ENCODE data around the gene PLCL2. TPM values are rescaled to one million over a fixed set of nuclear protein-coding genes. Genes with fewer than 3 reads are reported as not detected.
A peak's percentile ranks its signal among the peaks of the same experiment; 100 is the strongest.

PLCL2 gene
- total RNA-seq, 1 donor from 2014 or later: 26.4 TPM

GRCh38 chr3:16883723-16884083 lies 1.1 kb upstream of the PLCL2 start:
- H3K4me1 ChIP-seq: peaks cover 33% of the 10 kb centered on the region
- H4K20me1 ChIP-seq (ENCODE audit: low read depth): peaks cover 16% of the 10 kb centered on the region
- no peak overlapping the region for H3K27ac Mint-ChIP-seq
- no peak for TF ChIP-seq CTCF (IDR thresholded peaks at IDR 0.05)
- no peak for TF ChIP-seq EZH2phosphoT487 (IDR thresholded peaks at IDR 0.05)
- TF ChIP-seq EZH2 (IDR thresholded peaks at IDR 0.05): no peak
- peaks cover 37% of the 10 kb centered on the region for H3K79me2 ChIP-seq (ENCODE audit: low read depth)
- no peaks in the 10 kb centered on the region for H3K36me3 Mint-ChIP-seq
- no peaks in the 10 kb centered on the region for H3K9me3 ChIP-seq (ENCODE audit: low read depth)
- peaks cover 3% of the 10 kb centered on the region for H3K27me3 Mint-ChIP-seq (ENCODE audit: insufficient read depth, low read depth)
- H3K9me3 Mint-ChIP-seq: no peaks in the 10 kb centered on the region
- H3K9ac ChIP-seq: no peak overlapping the region
- H3K4me1 Mint-ChIP-seq: peaks cover 17% of the 10 kb centered on the region
- H3K4me2 ChIP-seq: peak overlapping the region; percentile 96
- no peak overlapping the region for H3K27ac ChIP-seq
- H3K36me3 ChIP-seq: no peaks in the 10 kb centered on the region
- H3K4me3 ChIP-seq: peak overlapping the region; percentile 88
- H2AFZ ChIP-seq (replicated peaks): peak overlapping the region; percentile 74
- peak overlapping the region; percentile 82 for H3K4me3 Mint-ChIP-seq
- H3F3A ChIP-seq (ENCODE audit: low read depth): peaks cover 23% of the 10 kb centered on the region
- H3K27me3 ChIP-seq: no peaks in the 10 kb centered on the region
- DNase-seq (ENCODE audit: low spot score): no peak

GRCh38 chr3:16884084-16884747 lies 539 bp upstream of the PLCL2 start:
- no peaks in the 10 kb centered on the region for H3K27me3 ChIP-seq
- peak overlapping the region; percentile 88 for H3K4me3 ChIP-seq
- Mint-ChIP-seq H3K4me1 (peaks cover 17% of the 10 kb centered on the region), H3K27ac (no peak overlapping the region), H3K4me3 (peak overlapping the region; percentile 94), H3K27me3 (ENCODE audit: insufficient read depth, low read depth) (peaks cover 3% of the 10 kb centered on the region), H3K36me3 (no peaks in the 10 kb centered on the region), H3K9me3 (no peaks in the 10 kb centered on the region)
- peak overlapping the region; percentile 96 for H3K4me2 ChIP-seq
- H3K27ac ChIP-seq: no peak overlapping the region
- TF ChIP-seq CTCF (IDR thresholded peaks at IDR 0.05) (peak; percentile 76), EZH2phosphoT487 (IDR thresholded peaks at IDR 0.05) (no peak)
- H3K36me3 ChIP-seq: no peaks in the 10 kb centered on the region
- H3K9ac ChIP-seq: no peak overlapping the region
- DNase-seq (ENCODE audit: low spot score): peak; percentile 91
- H3K9me3 ChIP-seq (ENCODE audit: low read depth): no peaks in the 10 kb centered on the region
- H3F3A ChIP-seq (ENCODE audit: low read depth): peaks cover 27% of the 10 kb centered on the region
- peak overlapping the region; percentile 74 for H2AFZ ChIP-seq (replicated peaks)
- H3K79me2 ChIP-seq (ENCODE audit: low read depth): peaks cover 42% of the 10 kb centered on the region
- peaks cover 33% of the 10 kb centered on the region for H3K4me1 ChIP-seq
- peaks cover 16% of the 10 kb centered on the region for H4K20me1 ChIP-seq (ENCODE audit: low read depth)

GRCh38 chr3:16885593-16886302 lies 993 bp downstream of the PLCL2 start:
- Mint-ChIP-seq H3K4me1 (peaks cover 25% of the 10 kb centered on the region), H3K36me3 (no peaks in the 10 kb centered on the region), H3K4me3 (peak overlapping the region; percentile 95), H3K9me3 (no peaks in the 10 kb centered on the region), H3K27me3 (ENCODE audit: insufficient read depth, low read depth) (peaks cover 2% of the 10 kb centered on the region), H3K27ac (peak overlapping the region; percentile 59)
- Histone ChIP-seq H2AFZ (replicated peaks) (no peak overlapping the region), H3K4me1 (peaks cover 42% of the 10 kb centered on the region), H3K79me2 (ENCODE audit: low read depth) (peaks cover 57% of the 10 kb centered on the region), H3K36me3 (no peaks in the 10 kb centered on the region), H3K27me3 (no peaks in the 10 kb centered on the region), H3K4me3 (peak overlapping the region; percentile 88), H3K4me2 (peak overlapping the region; percentile 99), H3K27ac (no peak overlapping the region), H3K9me3 (ENCODE audit: low read depth) (no peaks in the 10 kb centered on the region), H3K9ac (peak overlapping the region; percentile 15), H4K20me1 (ENCODE audit: low read depth) (peaks cover 16% of the 10 kb centered on the region), H3F3A (ENCODE audit: low read depth) (peaks cover 40% of the 10 kb centered on the region)
- DNase-seq (ENCODE audit: low spot score): no peak
- TF ChIP-seq EZH2phosphoT487 (IDR thresholded peaks at IDR 0.05) (no peak), EZH2 (IDR thresholded peaks at IDR 0.05) (no peak), CTCF (IDR thresholded peaks at IDR 0.05) (no peak)
